NB4 (cell line): ENCODE data around the gene ADAMTSL3.
"Not testable (repeated sequence)": the region's sequence is repeated elsewhere in the genome, so short reads cannot be mapped to it uniquely, and the experiment has no call there.

Source experiments
- POLR2A ChIP-seq: IDR thresholded peaks from 2 replicates; pipeline ENCODE4 v1.6.1; 2011; ENCODE audit warnings: mild to moderate bottlenecking; ENCODE audit not compliant: insufficient read length; ENCODE audit errors: extremely low read depth
- TF ChIP-seq, protein P1 (sequence below): IDR thresholded peaks from one replicate; pipeline ENCODE4 v1.5.1; 2012; ENCODE audit warnings: low read depth, low read length
- TF ChIP-seq, protein P2 (sequence below): IDR thresholded peaks from 2 replicates; pipeline ENCODE4 v1.6.1; 2011; ENCODE audit warnings: low read depth, low read length

DNA sequence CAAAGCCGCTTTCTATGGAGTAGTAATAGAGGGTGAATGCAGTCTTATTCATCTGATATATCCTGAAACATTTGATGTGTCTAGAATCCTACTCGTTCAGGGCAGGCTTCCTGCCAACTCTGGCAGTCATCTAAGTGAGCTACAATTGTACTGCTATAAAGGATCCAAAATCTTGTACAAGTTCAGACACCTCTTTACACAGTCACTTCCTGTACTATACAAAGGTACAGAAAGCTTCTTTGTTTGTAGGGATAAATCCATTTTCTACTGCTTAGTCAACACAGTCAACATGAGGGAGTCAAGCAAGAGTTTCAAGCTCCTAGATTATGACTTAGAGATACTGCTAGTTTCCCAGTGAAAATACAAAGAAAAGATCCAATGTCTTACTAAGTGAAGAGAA is 414.8 kb downstream of the ADAMTSL3 start:
- TF ChIP-seq, protein P1, sequence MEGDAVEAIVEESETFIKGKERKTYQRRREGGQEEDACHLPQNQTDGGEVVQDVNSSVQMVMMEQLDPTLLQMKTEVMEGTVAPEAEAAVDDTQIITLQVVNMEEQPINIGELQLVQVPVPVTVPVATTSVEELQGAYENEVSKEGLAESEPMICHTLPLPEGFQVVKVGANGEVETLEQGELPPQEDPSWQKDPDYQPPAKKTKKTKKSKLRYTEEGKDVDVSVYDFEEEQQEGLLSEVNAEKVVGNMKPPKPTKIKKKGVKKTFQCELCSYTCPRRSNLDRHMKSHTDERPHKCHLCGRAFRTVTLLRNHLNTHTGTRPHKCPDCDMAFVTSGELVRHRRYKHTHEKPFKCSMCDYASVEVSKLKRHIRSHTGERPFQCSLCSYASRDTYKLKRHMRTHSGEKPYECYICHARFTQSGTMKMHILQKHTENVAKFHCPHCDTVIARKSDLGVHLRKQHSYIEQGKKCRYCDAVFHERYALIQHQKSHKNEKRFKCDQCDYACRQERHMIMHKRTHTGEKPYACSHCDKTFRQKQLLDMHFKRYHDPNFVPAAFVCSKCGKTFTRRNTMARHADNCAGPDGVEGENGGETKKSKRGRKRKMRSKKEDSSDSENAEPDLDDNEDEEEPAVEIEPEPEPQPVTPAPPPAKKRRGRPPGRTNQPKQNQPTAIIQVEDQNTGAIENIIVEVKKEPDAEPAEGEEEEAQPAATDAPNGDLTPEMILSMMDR = not testable (repeated sequence)
- not testable (repeated sequence) for TF ChIP-seq POLR2A
- TF ChIP-seq, protein P2, sequence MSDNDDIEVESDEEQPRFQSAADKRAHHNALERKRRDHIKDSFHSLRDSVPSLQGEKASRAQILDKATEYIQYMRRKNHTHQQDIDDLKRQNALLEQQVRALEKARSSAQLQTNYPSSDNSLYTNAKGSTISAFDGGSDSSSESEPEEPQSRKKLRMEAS = not testable (repeated sequence)
